ENCODE measurements around the gene CBX3.

GRCh38 chr7:26233902-26234511 lies 32.5 kb downstream of the CBX3 start:
- TF ChIP-seq CTCF (IDR thresholded peaks at IDR 0.05) = no peak
- no peak for TF ChIP-seq POLR2A (IDR thresholded peaks at IDR 0.05)

All from Peyer's patch (tissue), 4 donors.